ENCODE results near the gene MORN3.

The MORN3 gene

GRCh38 chr12:121602766-121603165, 66.7 kb downstream of the MORN3 start:
- no peak for DNase-seq (ENCODE audit: low read depth)

GRCh38 chr12:121600702-121601336, 68.6 kb downstream of the MORN3 start:
- DNase-seq (ENCODE audit: low read depth), result no peak
